BE2C (cell line): Measurements from ENCODE around the gene FIGNL2.

Experiments
- DNase-seq: peaks from one replicate; pipeline ENCODE4 v3.0.0-alpha.2; 2020
- H3K27me3 ChIP-seq: fragments of 250-450 bp; sonication (Bioruptor Pico); 2 replicates; pipeline ENCODE4 v1.5.1; 2020; ENCODE audit warnings: mild to moderate bottlenecking
- H3K36me3 ChIP-seq: fragments of 250-450 bp; sonication (Bioruptor Pico); 2 replicates; pipeline ENCODE4 v1.5.1; 2020; ENCODE audit warnings: mild to moderate bottlenecking
- H3K4me1 ChIP-seq: fragments of 250-450 bp; sonication (Bioruptor Pico); 2 replicates; pipeline ENCODE4 v1.5.1; 2020
- H3K4me3 ChIP-seq: 2 replicates; pipeline ENCODE4 v1.5.1; 2011; ENCODE audit warnings: low read depth, low read length
- H3K9me3 ChIP-seq: fragments of 250-450 bp; sonication (Bioruptor Pico); 2 replicates; pipeline ENCODE4 v1.5.1; 2020
- TF ChIP-seq, protein P1 (sequence below): IDR thresholded peaks from 2 replicates; pipeline ENCODE4 v1.5.1; 2012; ENCODE audit warnings: mild to moderate bottlenecking, low read depth, low read length

Gene FIGNL2

DNA sequence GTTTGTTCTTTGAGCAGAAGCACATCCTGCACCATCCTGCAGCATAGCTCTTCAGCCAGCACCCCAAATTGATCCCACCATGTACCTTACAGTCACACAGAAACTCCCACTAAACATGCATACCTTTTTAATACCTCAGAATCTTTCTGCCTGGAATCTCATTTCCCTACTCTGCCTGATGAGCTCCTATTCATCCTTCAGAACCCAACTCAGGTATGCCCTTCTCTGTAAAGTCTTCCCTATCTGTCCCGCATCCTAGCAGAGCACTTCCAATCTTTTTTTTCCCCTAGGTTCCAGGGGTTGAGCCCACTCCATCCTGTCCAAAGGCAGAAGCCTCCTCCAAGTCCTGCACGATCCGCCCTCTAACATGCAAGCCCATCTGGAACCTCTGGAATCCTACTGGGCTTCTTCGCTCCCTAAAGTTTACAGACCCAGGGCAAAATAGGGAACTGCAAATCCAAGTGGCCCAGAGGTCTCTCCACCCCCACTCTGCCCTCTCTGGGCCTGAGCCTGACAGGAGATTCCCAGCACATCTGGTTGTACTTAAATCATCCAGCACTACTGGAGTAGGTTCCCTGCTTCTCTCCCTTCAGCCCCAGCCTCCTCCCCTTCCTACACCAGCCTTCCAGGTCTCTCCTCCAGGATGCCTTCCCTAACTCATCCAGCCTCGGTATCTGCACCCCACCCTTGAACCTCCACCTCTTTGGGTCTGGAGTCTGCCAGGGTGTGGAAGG is 4.1 kb upstream of the FIGNL2 start:
- Histone ChIP-seq H3K9me3 (no peaks in the 10 kb centered on the region), H3K4me1 (no peaks in the 10 kb centered on the region), H3K27me3 (no peaks in the 10 kb centered on the region; the same call in 1 of the 2 replicates), H3K4me3 (no peak overlapping the region), H3K36me3 (no peaks in the 10 kb centered on the region)
- no peak for DNase-seq
- TF ChIP-seq, protein P1, sequence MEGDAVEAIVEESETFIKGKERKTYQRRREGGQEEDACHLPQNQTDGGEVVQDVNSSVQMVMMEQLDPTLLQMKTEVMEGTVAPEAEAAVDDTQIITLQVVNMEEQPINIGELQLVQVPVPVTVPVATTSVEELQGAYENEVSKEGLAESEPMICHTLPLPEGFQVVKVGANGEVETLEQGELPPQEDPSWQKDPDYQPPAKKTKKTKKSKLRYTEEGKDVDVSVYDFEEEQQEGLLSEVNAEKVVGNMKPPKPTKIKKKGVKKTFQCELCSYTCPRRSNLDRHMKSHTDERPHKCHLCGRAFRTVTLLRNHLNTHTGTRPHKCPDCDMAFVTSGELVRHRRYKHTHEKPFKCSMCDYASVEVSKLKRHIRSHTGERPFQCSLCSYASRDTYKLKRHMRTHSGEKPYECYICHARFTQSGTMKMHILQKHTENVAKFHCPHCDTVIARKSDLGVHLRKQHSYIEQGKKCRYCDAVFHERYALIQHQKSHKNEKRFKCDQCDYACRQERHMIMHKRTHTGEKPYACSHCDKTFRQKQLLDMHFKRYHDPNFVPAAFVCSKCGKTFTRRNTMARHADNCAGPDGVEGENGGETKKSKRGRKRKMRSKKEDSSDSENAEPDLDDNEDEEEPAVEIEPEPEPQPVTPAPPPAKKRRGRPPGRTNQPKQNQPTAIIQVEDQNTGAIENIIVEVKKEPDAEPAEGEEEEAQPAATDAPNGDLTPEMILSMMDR: no peak

DNA sequence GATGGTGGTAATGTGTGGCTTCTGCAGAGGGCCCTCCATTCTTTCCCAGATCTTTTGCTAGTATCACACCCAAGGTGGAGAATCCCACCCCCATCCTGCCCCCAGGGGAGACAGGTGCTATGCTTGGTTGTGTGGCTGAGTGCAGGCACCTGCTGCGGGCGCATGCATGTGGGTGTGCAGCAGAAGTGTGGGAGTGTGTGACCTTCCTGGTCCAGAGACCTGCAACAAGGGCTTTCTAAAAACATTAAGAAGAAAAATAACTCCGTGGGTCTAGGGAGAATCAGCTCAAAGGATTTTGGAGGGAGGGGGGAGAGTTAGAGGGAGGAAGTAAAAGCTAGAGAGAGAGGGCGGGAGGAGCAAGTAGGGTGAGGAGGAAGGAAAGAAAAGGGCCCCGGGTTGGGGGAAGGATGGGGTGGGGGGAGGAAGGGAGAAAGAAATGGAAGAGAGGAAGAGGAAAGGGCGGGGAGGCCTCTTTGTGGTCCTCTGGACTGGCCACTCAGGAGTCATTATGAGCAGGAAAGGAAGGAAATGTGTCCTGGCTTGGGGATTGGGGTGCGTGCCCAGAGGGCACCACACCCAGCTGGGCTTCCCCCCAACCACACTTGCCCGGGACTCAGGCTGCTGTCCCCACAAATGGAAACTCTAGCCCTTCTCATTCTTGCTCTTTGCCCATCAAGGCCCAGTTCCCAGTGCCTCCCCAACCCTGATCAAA is 3.1 kb upstream of the FIGNL2 start:
- H3K27me3 ChIP-seq: no peaks in the 10 kb centered on the region; the same call in 1 of the 2 replicates
- no peaks in the 10 kb centered on the region for H3K4me1 ChIP-seq
- no peak overlapping the region for H3K4me3 ChIP-seq
- H3K9me3 ChIP-seq: no peaks in the 10 kb centered on the region
- no peaks in the 10 kb centered on the region for H3K36me3 ChIP-seq
- no peak for DNase-seq
- TF ChIP-seq, protein P1: no peak

DNA sequence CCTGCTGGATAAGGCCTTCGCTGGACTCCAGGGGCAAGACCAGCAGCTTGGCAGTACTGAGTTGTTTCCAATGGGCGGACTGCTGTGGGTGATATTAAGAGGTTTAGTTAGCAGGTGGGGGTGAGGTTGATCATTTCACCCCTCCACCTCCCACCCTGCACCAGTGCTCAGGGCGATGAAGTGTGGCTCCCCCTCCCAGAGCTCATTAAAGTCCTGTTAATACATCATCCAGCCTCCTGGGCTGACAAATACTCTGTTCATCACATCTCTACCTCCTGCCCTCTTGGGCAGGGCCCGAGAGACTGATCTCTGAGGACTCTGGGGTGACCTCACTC is 2.4 kb upstream of the FIGNL2 start:
- H3K9me3 ChIP-seq: no peaks in the 10 kb centered on the region
- H3K4me3 ChIP-seq: no peak overlapping the region
- H3K36me3 ChIP-seq: no peaks in the 10 kb centered on the region
- no peaks in the 10 kb centered on the region for H3K4me1 ChIP-seq
- no peaks in the 10 kb centered on the region; the same call in 1 of the 2 replicates for H3K27me3 ChIP-seq
- no peak for DNase-seq
- TF ChIP-seq, protein P1: no peak

DNA sequence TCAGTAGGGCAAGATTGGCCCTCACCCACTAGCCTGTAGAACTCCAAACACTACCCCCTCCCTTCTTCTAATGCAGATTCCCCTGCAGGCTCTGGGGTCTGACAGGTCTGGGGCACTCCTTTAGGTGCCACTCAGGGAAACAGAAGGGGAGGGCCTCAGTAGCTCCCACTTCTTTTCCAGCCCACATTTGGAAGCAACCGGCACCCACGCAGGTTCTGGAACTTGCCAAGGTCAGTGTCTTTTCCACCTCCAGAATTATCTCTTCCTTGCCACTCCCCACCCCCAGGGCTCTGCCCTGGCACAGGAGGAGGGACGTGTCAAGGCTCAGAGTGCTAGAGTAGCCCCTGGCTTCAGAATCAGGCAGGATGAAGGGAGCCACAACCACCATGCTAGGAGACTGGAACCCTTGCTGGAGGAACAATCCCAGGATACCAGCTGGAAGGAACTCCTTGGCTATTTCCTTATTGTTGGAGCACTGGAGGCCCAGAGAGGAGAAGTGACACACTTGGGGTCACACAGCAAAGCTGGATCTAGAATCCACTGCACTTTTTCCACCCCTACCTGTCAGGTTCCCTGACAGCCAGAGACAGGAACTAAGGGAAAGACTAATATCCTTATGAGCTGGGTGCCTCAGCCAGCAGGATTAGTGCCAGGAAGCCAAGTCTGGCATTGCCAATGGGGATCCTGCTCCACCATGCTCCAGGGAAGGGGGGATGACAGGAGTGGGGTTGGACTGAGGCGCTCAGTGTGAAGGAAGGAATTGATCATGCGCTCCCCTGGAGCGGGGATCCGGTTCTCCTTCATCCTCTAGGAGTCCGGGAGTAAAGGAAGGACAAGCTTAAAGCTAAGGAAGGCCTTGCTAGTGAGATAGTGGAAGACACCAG is 1.8 kb upstream of the FIGNL2 start:
- no peak for DNase-seq
- Histone ChIP-seq H3K9me3 (no peaks in the 10 kb centered on the region), H3K4me3 (no peak overlapping the region), H3K27me3 (no peaks in the 10 kb centered on the region; the same call in 1 of the 2 replicates), H3K36me3 (no peaks in the 10 kb centered on the region), H3K4me1 (no peaks in the 10 kb centered on the region)
- TF ChIP-seq, protein P1: no peak

DNA sequence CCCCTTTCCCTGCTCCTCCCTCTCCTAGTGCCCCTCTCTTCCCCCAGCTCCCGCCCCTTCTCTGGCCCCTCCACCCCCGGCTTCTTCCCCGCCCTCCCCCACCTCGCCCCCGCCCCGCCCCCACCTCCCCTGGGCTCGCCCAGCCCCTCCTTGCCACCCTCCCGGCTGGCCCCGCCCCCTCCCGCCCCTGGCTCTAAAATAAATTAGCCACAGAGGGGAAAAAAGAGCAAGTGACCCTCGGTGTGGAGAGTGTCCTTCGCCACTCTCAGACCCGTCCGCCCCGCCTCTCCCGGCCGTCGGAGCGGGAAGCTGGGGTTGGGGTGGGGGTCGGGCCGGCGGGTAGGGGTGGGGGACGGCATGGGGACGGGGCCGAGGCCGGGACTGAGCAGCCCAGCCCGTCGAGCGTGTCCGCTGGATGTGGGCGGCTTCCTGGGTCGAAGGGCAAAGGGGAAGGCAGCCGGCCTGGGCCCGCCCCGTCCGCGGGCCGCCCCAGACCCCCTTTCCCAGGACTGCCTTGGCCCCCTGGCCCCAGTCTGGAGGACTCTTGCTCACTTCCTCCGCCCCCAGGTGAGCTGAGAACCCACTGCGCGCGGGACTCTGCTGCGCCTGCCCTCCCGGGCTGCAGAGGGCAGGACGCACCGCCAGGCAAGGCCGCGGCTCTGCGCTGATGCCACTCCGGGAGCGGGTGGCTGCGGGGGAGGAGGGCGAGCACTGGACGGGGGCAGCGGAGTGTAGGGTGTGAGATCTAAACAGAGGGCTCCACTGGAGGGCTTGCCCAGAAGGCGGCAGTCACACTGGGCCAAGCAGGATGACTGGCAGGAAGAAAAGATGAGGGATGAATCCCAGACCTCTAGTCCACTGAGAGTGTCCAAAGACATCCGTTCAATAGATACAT is 570 bp upstream of the FIGNL2 start:
- DNase-seq: no peak
- TF ChIP-seq, protein P1: no peak
- H3K36me3 ChIP-seq: no peaks in the 10 kb centered on the region
- H3K4me3 ChIP-seq: no peak overlapping the region
- H3K4me1 ChIP-seq: no peaks in the 10 kb centered on the region
- no peaks in the 10 kb centered on the region; the same call in 1 of the 2 replicates for H3K27me3 ChIP-seq
- no peaks in the 10 kb centered on the region for H3K9me3 ChIP-seq
